Esophagus muscularis mucosa (tissue), 4 donors: ENCODE results near the gene MACROD2. TPM values are rescaled to one million over a fixed set of nuclear protein-coding genes. Genes with fewer than 3 reads are reported as not detected.

Experiments used
- DNase-seq: peaks from one replicate; pipeline ENCODE4 v3.0.0-alpha.2; 2017; ENCODE audit errors: extremely low spot score
- H3K27ac ChIP-seq, 4 donors: fragments of 200-600 bp; sonication (generic); replicated peaks in 1 of 4; 1 replicate in 3 of 4; 2 replicates in 1 of 4; pipeline ENCODE4 v1.5.1; 2016 to 2019; ENCODE audit warnings: mild to moderate bottlenecking in 1 of 4
- H3K27me3 ChIP-seq, 4 donors: fragments of 200-600 bp; sonication (generic); one replicate each; pipeline versions ENCODE4 v1.5.1 to v1.6.0; 2016 to 2019
- H3K36me3 ChIP-seq, 4 donors: fragments of 200-600 bp; sonication (generic); one replicate each; pipeline ENCODE4 v1.5.1; 2016 to 2019
- H3K4me1 ChIP-seq, 4 donors: fragments of 200-600 bp; sonication (generic); one replicate each; pipeline ENCODE4 v1.5.1; 2016 to 2019
- H3K4me3 ChIP-seq, 4 donors: fragments of 200-600 bp; sonication (generic); 1 replicate in 2 of 4; 2 replicates in 2 of 4; pipeline ENCODE4 v1.5.1; 2016 to 2019; ENCODE audit warnings: mild to moderate bottlenecking in 4 of 4, moderate library complexity in 1 of 4
- H3K9me3 ChIP-seq, 4 donors: fragments of 200-600 bp; sonication (generic); 1 replicate in 3 of 4; 2 replicates in 1 of 4; pipeline ENCODE4 v1.5.1; 2016 to 2019
- CTCF ChIP-seq, 3 experiments: fragments of 200-600 bp in 2 of 3; fragments of 450-650 bp in 1 of 3; sonication (generic) in 2 of 3; IDR thresholded peaks; one replicate each; pipeline ENCODE4 v1.5.1; 2017 to 2019; ENCODE audit warnings: antibody characterized with exemption in 3 of 3, mild to moderate bottlenecking in 2 of 3, moderate library complexity in 1 of 3
- EP300 ChIP-seq: sonication (generic); formaldehyde crosslinking; IDR thresholded peaks from one replicate; pipeline ENCODE4 v1.6.1; 2017; ENCODE audit warnings: antibody characterized with exemption
- POLR2A ChIP-seq: fragments of 450-650 bp; IDR thresholded peaks from one replicate; pipeline ENCODE4 v1.6.1; 2017; ENCODE audit warnings: antibody characterized with exemption, moderate library complexity, mild to moderate bottlenecking, low read depth
- POLR2AphosphoS5 ChIP-seq, 2 donors: sonication (generic); formaldehyde crosslinking; IDR thresholded peaks; one replicate each; pipeline ENCODE4 v1.6.1; 2017; ENCODE audit warnings: antibody characterized with exemption in 2 of 2
- WGBS: methylation state at CpG from one replicate; pipeline ENCODE4 v1.1.5; 2018; 5-methylcytosine and 5-hydroxymethylcytosine counted together
- intact Hi-C: fragments of 100-400 bp; cut with DNase I; formaldehyde crosslinking; loops from one replicate; pipeline ENCODE4 v1.15.1; 2023
- total RNA-seq, 4 donors: library from RNA; depleted of rRNA; stranded (reverse); fragments of >200 nt; gene quantifications; one replicate each; pipeline versions ENCODE4 v1.1.0 to v1.2.1, GENCODE V29; 2016

Gene MACROD2
- total RNA-seq, 4 donors from 2014 or later, result 1.4 to 3.6 (median 2.6) TPM

GRCh38 chr20:15072316-15072715 is 1077.0 kb downstream of the MACROD2 start:
- H3K4me3 ChIP-seq, result no peak overlapping the region
- TF ChIP-seq CTCF (IDR thresholded peaks at IDR 0.05) (no peak), POLR2A (no peak), EP300 (no peak), POLR2AphosphoS5 (IDR thresholded peaks at IDR 0.05) (no peak)
- intact Hi-C loops, result no loop called here
- H3K4me1 ChIP-seq, result no peaks in the 10 kb centered on the region
- no peak for DNase-seq
- H3K27me3 ChIP-seq, result no peaks in the 10 kb centered on the region
- H3K27ac ChIP-seq, result no peak overlapping the region
- H3K36me3 ChIP-seq, result no peaks in the 10 kb centered on the region
- H3K9me3 ChIP-seq, result peaks cover 0 to 8% (median 0%) of the 10 kb centered on the region in 4 donors

DNA sequence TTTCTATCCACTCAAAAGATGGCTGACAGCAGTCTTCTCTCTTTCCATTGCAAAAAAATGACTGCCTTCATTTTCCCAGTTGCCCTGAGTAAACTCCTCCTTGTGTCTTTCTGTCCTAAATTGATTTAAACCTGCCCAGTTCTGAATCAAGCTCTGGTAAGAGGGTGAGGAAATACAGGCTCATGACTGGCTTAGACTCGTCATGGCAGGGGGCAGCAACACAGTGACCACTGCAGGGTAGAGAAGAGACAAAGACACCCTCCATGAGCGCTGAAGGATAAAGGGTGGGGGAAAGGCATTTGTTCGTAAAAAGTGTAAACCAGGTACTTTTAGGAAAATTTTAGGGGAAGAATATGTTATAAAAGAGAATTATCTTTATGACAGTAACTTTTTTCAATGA is 1080.3 kb downstream of the MACROD2 start:
- no peak overlapping the region for H3K27ac ChIP-seq
- intact Hi-C loops, result no loop called here
- no peak overlapping the region for H3K4me3 ChIP-seq
- H3K36me3 ChIP-seq, result no peaks in the 10 kb centered on the region
- TF ChIP-seq EP300, result no peak
- TF ChIP-seq POLR2AphosphoS5 (IDR thresholded peaks at IDR 0.05), result no peak
- no peak for TF ChIP-seq POLR2A
- TF ChIP-seq CTCF (IDR thresholded peaks at IDR 0.05), result no peak
- no peaks in the 10 kb centered on the region for H3K27me3 ChIP-seq
- H3K9me3 ChIP-seq, result no peaks in the 10 kb centered on the region
- 90% methylated on average over 3 of the region's 3 CpGs for WGBS
- no peaks in the 10 kb centered on the region for H3K4me1 ChIP-seq
- no peak for DNase-seq

DNA sequence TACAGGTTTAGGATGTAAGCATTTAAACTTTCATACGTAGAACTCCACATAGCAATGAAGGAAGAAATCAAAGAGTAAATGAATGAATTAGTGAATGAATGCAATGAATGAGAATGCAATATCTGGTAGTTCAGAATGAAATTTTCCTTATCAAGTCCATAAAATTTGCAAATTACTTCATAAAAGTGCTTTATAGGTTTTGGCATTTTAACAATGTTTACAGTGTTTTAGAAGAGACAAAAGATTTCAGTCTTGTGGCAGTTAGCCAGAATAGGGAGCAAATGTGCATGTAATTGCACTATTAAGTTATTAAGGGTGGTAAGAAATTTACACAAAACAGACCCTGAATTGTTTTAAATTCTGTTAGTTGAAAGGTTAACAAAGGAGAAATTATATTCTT is 1081.5 kb downstream of the MACROD2 start:
- intact Hi-C loops, result no loop called here

DNA sequence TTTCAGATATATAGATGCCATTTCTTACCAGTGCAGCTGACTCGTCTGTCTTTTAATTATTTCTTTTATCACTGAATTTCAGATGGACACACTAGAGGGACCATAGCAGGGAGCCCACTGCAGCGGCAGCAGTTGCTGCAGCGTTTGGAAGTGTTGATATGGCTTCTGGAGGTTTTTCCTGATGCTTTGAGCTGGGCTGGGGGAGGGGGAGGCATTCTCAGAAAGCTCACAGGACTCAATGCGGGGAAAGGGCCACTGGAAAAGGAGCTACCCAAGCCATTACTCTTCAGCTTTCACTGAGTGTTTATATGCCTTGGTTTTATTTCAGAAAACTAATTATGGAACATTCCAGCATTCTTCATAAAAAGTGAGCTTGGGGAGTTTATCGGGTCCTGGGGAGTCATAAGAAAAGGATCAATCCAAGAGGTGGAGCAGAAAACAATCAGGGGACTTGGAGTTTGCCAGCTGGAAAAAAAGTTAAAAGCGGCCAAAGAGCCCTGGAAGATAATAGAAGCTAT is 1082.5 kb downstream of the MACROD2 start:
- no peak for DNase-seq
- Histone ChIP-seq H3K27ac (no peak overlapping the region), H3K27me3 (no peaks in the 10 kb centered on the region), H3K9me3 (no peaks in the 10 kb centered on the region), H3K36me3 (no peaks in the 10 kb centered on the region), H3K4me1 (no peaks in the 10 kb centered on the region), H3K4me3 (no peak overlapping the region)
- no peak for TF ChIP-seq CTCF (IDR thresholded peaks at IDR 0.05)
- no peak for TF ChIP-seq EP300
- no peak for TF ChIP-seq POLR2A
- no peak for TF ChIP-seq POLR2AphosphoS5 (IDR thresholded peaks at IDR 0.05)
- 85% methylated on average over 6 of the region's 6 CpGs for WGBS
- intact Hi-C loops, result no loop called here

More for the DNA sequence above, 1081.5 kb downstream of the MACROD2 start:
- no peak overlapping the region for H3K4me3 ChIP-seq
- DNase-seq, result no peak
- TF ChIP-seq EP300 (no peak), POLR2A (no peak), CTCF (IDR thresholded peaks at IDR 0.05) (no peak), POLR2AphosphoS5 (IDR thresholded peaks at IDR 0.05) (no peak)
- WGBS, result 92% methylated on average over 1 of the region's 1 CpG
- H3K27me3 ChIP-seq, result no peaks in the 10 kb centered on the region
- H3K9me3 ChIP-seq, result no peaks in the 10 kb centered on the region
- H3K4me1 ChIP-seq, result no peaks in the 10 kb centered on the region
- H3K27ac ChIP-seq, result no peak overlapping the region
- H3K36me3 ChIP-seq, result no peaks in the 10 kb centered on the region
